ENCODE results near the gene RYR2.

GRCh38 chr1:237237721-237238120 is 195.7 kb downstream of the RYR2 start:
- TF ChIP-seq CTCF (IDR thresholded peaks at IDR 0.05) (no peak), POLR2A (IDR thresholded peaks at IDR 0.05) (no peak), POLR2AphosphoS5 (IDR thresholded peaks at IDR 0.05) (no peak)
